ENCODE results near the gene DNAJC3.

DNAJC3 gene

DNA sequence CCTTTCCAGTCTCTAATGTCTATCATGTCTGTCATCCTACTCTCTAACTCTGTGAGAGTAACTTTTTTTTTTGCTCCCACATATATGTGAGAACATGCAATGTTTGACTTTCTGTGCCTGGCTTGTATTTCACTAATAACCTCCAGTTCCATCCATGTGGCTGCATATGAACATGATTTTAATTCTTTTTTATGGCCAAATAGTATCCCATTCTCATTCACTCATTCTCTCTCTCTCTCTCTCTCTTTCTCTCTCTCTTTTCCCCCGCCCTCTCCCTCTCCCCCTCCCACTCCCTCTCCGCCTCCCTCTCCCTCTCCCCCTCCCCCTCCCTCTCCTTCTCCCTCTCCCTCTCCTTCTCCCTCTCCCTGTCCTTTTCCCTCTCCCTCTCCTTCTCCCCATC, 52.0 kb downstream of the DNAJC3 start:
- TF ChIP-seq, protein P1, sequence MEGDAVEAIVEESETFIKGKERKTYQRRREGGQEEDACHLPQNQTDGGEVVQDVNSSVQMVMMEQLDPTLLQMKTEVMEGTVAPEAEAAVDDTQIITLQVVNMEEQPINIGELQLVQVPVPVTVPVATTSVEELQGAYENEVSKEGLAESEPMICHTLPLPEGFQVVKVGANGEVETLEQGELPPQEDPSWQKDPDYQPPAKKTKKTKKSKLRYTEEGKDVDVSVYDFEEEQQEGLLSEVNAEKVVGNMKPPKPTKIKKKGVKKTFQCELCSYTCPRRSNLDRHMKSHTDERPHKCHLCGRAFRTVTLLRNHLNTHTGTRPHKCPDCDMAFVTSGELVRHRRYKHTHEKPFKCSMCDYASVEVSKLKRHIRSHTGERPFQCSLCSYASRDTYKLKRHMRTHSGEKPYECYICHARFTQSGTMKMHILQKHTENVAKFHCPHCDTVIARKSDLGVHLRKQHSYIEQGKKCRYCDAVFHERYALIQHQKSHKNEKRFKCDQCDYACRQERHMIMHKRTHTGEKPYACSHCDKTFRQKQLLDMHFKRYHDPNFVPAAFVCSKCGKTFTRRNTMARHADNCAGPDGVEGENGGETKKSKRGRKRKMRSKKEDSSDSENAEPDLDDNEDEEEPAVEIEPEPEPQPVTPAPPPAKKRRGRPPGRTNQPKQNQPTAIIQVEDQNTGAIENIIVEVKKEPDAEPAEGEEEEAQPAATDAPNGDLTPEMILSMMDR (IDR thresholded peaks at IDR 0.05), result no peak

DNA sequence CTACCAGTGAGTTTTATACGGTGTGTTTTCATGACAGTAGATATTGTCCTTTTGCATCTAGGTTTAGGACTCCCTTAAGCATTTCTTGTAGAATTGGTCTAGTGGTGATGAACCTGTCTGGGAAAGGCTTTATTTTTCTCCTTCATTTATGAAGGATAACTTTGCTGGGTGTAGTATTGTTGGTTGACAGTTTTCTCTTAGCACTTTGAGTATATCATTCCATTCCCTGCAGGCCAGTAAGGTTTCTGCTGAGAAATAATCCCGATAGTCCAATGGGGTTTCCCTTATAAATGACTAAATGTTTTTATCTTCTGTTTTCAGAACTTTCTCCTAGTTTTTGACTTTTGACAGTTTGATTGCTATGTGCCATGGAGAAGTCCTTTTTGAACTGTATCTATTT, 57.2 kb downstream of the DNAJC3 start:
- TF ChIP-seq, protein P1 (IDR thresholded peaks at IDR 0.05), result no peak

DNA sequence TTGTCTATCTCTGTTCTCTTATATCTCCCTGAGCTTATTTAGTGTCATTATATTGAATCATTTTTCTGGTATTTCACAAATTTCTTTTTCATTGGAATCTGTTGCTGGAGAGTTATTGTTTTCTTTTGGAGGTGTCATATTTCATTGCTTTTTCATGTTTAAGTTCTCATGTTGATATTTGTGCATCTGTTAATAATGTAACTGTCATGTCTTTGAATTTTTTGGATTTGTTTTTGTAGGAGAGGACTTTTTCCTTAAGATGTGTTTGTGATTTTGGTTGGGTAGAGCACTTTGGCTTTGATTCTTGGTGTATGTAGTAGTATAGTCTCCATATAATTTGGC, 64.0 kb downstream of the DNAJC3 start:
- TF ChIP-seq, protein P1 (IDR thresholded peaks at IDR 0.05), result no peak

DNA sequence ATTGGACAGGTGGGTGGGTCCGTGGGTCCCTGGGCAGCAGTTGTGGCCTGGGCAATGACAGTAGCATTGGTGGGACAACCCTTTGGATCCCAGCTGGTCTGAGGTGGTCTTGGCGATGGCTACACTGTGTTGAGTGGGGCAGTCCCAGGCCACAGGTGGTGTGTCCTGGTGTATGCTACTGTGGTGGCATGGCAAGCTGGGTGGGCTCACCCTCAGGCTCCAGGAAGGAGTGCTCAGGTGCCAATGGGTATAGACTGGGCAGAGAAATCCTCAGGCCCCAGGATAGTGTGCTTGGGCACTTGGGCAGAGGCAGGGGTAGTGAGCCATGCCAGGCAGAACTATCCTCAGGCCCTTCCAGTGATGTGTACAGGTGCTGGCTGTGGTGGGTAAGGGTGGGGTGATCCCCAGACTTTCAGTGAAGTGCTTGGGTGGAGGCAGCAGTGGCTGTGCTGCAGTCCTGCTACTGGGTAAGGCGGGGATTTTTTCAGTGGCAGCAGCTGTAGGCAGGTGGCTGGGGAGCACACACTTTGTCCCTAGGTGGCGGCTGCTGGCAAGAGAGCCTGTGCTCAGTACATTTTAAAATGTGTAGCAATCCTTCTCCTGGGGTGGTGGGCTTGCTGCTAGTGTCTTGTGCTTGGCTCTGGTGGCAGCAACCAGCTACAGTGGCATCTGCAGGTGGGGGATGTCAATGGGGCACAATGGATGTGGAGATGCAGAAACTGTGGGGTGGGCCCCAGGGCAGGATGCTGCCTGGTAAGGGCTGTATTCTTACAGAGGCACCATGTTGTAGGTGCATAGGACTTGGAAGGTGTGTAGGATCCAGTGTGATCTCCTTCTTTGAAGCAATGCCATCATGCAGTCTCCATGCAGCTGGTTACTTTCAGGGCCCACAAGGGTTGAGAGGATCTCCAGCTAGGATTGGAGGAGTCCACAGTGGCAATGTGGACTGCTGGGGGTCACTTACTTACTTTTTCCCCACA, 64.9 kb downstream of the DNAJC3 start:
- TF ChIP-seq, protein P1 (IDR thresholded peaks at IDR 0.05), result no peak

DNA sequence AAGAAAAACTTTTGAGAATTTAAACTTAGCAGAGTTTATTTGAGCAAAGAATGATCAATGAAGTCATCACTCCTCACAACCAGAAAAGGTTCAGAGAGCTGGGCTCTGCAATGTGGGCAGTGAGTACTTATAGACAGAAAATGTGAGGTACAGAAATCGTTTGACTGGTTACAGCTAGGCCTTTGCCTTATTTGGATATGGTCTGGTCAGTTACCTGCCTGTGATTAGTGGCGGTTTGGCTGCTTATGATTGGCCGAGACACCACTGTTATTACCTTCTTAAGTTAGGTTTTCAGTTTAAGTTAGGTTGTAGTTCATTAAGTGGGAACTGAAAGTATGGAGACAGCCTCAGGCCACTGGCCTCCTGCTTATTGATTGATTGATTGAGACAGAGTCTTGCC, 66.3 kb downstream of the DNAJC3 start:
- TF ChIP-seq, protein P1 (IDR thresholded peaks at IDR 0.05), result no peak

DNA sequence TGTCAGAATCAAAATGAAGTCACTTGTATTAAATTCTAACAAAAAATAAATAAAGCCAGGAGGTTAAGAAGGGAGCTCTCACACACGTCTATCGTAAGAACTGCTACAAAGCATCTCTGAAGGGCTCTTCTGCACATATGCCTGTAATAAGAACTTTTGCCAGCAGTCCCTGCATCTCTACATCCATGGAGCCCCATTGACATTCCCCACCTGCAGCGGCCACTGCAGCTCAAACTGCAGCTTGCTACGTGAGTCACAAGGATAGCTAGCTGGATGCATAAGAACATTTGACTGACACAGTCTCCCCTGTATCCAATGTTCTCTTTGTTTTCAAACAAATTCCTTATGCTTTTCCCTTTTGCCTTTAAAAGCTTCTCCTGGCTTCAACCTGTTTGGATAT, 68.3 kb downstream of the DNAJC3 start:
- TF ChIP-seq, protein P1 (IDR thresholded peaks at IDR 0.05), result no peak

DNA sequence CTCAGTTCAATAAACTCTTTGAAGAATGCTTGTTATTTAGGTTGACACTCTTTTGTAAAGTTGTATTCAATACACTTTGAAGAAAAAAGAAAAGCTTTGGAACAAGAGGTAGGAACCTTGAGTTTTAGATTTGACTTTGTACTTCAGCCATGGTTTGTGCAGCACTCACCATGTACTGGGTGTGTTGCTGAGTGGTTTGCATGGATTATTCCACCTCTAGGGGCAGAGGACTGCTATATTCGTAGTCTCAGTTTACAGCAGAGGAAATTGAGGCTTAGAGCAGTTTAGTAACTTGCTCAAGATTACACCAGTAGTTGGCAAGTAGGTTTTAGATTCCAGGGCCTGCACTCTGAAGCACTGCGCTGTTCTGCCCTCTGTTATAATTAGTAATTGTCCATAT, 68.8 kb downstream of the DNAJC3 start:
- TF ChIP-seq, protein P1 (IDR thresholded peaks at IDR 0.05), result 0 out of 2 replicates have a peak, but pooled peaks have one; percentile 15
